GM20000 (cell line): ENCODE measurements around the gene FANK1.

Experiments
- DNase-seq: peaks from one replicate; pipeline ENCODE4 v3.0.0; 2012; ENCODE audit warnings: low spot score
- CTCF ChIP-seq: IDR thresholded peaks from 2 replicates; pipeline ENCODE4 v1.5.1; 2012; ENCODE audit warnings: mild to moderate bottlenecking, control low read depth; ENCODE audit errors: extremely low read depth, missing control alignments

FANK1 gene

GRCh38 chr10:125976960-125977605, 80.7 kb downstream of the FANK1 start:
- no peak for TF ChIP-seq CTCF
- DNase-seq: no peak

- TF ChIP-seq CTCF: no peak
- DNase-seq: no peak
Observed at GRCh38 chr10:125979976-125980375, 83.6 kb downstream of the FANK1 start.

- TF ChIP-seq CTCF: no peak
- no peak for DNase-seq
Observed at GRCh38 chr10:125980521-125981035, 84.2 kb downstream of the FANK1 start.

GRCh38 chr10:125982260-125982948, 86.0 kb downstream of the FANK1 start:
- peak; percentile 13 for TF ChIP-seq CTCF
- peak; percentile 59 for DNase-seq

- no peak for TF ChIP-seq CTCF
- no peak for DNase-seq
Observed at GRCh38 chr10:125983161-125983560, 86.8 kb downstream of the FANK1 start.

- no peak for TF ChIP-seq CTCF
- DNase-seq: no peak
Observed at GRCh38 chr10:125983656-125984055, 87.3 kb downstream of the FANK1 start.

GRCh38 chr10:125984346-125984745, 88.0 kb downstream of the FANK1 start:
- no peak for DNase-seq
- no peak for TF ChIP-seq CTCF
